SK-N-SH (cell line): ENCODE data around the gene ASGR1. TPM values are rescaled to one million over a fixed set of nuclear protein-coding genes. Genes with fewer than 3 reads are reported as not detected.

Experiments
- CTCF ChIA-PET: fragments of 300-600, 350-600 bp; formaldehyde crosslinking; extraction: SDS; loops from one replicate; lab custom pipeline; 2021; lab: Yijun Ruan, JAX
- POLR2A ChIA-PET: fragments of 350-600 bp; sonication (Branson Sonifier 250); formaldehyde crosslinking; extraction: SDS; loops from one replicate; lab custom pipeline; 2020; ENCODE audit warnings: antibody characterized with exemption, inconsistent platforms; lab: Yijun Ruan, JAX
- DNase-seq: peaks from one replicate; pipeline ENCODE4 v3.0.0; 2012
- H2AFZ ChIP-seq: fragments of 200-600 bp; sonication (generic); 2 replicates; pipeline ENCODE4 v1.8.1; 2016; ENCODE audit warnings: antibody characterized with exemption, mild to moderate bottlenecking, low read depth
- H3F3A ChIP-seq: fragments of 200-600 bp; sonication (generic); replicated peaks from 2 replicates; pipeline ENCODE3; 2016; ENCODE audit warnings: antibody characterized with exemption, mild to moderate bottlenecking; ENCODE audit not compliant: insufficient read depth
- H3K27ac ChIP-seq, 2 experiments: fragments of 200-500 bp in 1 of 2; fragments of 200-600 bp in 1 of 2; sonication (Bioruptor generic) in 1 of 2; sonication (generic), shearing (Covaris generic) in 1 of 2; 2 replicates each; pipeline versions ENCODE4 v1.5.1 to v1.6.1; 2014 to 2016; ENCODE audit warnings: low read depth in 2 of 2, inconsistent platforms in 1 of 2, low read length in 1 of 2, mild to moderate bottlenecking in 1 of 2, mixed read lengths in 1 of 2
- H3K27me3 ChIP-seq: fragments of 200-600 bp; sonication (generic), shearing (Covaris generic); 2 replicates; pipeline ENCODE4 v1.6.1; 2016; ENCODE audit warnings: mixed run types; ENCODE audit not compliant: insufficient read depth
- H3K36me3 ChIP-seq, 2 experiments: fragments of 200-500 bp in 1 of 2; fragments of 200-600 bp in 1 of 2; sonication (Bioruptor generic) in 1 of 2; sonication (generic) in 1 of 2; replicated peaks in 1 of 2; 2 replicates each; pipeline versions ENCODE3 to v1.5.1; 2014 to 2016; ENCODE audit warnings: low read length in 1 of 2, mild to moderate bottlenecking in 1 of 2; ENCODE audit not compliant: insufficient read depth in 2 of 2, control insufficient read depth in 1 of 2
- H3K4me1 ChIP-seq, 2 experiments: fragments of 200-500 bp in 1 of 2; fragments of 200-600 bp in 1 of 2; sonication (Bioruptor generic) in 1 of 2; sonication (generic), shearing (Covaris generic) in 1 of 2; 2 replicates each; pipeline versions ENCODE4 v1.5.1 to v1.6.1; 2014 to 2016; ENCODE audit warnings: low read depth in 1 of 2, low read length in 1 of 2, mixed run types in 1 of 2; ENCODE audit not compliant: insufficient read depth in 2 of 2, control insufficient read depth in 1 of 2
- H3K4me2 ChIP-seq: fragments of 200-600 bp; sonication (generic), shearing (Covaris generic); 2 replicates; pipeline ENCODE4 v1.6.1; 2017; ENCODE audit warnings: mixed run types
- H3K4me3 ChIP-seq, 2 experiments: fragments of 200-500 bp in 1 of 2; fragments of 200-600 bp in 1 of 2; sonication (Bioruptor generic) in 1 of 2; sonication (generic), shearing (Covaris generic) in 1 of 2; 2 replicates each; pipeline versions ENCODE4 v1.5.1 to v1.8.1; 2014 to 2016; ENCODE audit warnings: low read depth in 2 of 2, inconsistent platforms in 1 of 2, low read length in 1 of 2, mild to moderate bottlenecking in 1 of 2, mixed read lengths in 1 of 2, moderate library complexity in 1 of 2
- H3K79me2 ChIP-seq: fragments of 200-600 bp; sonication (generic); 2 replicates; pipeline ENCODE4 v1.8.1; 2017; ENCODE audit warnings: mild to moderate bottlenecking; ENCODE audit not compliant: insufficient read depth
- H3K9ac ChIP-seq: fragments of 200-600 bp; sonication (generic); 2 replicates; pipeline ENCODE4 v1.6.1; 2017; ENCODE audit warnings: mixed run types
- H3K9me2 ChIP-seq: fragments of 200-600 bp; sonication (generic); 2 replicates; pipeline ENCODE4 v1.6.1; 2017; ENCODE audit warnings: mixed run types
- H3K9me3 ChIP-seq: fragments of 200-600 bp; sonication (generic); 2 replicates; pipeline ENCODE4 v1.6.1; 2017; ENCODE audit warnings: mixed run types, mild to moderate bottlenecking, moderate library complexity
- H4K20me1 ChIP-seq: fragments of 200-600 bp; sonication (generic); 2 replicates; pipeline ENCODE4 v1.6.1; 2017; ENCODE audit warnings: mild to moderate bottlenecking, mixed run types; ENCODE audit not compliant: insufficient read depth
- CHD2 ChIP-seq: fragments of 150-350 bp; IDR thresholded peaks from 2 replicates; pipeline ENCODE4 v1.6.1; 2018; ENCODE audit warnings: low read length; ENCODE audit not compliant: partially characterized antibody
- ELF1 ChIP-seq: IDR thresholded peaks from 2 replicates; pipeline ENCODE4 v1.4.0; 2012
- EP300 ChIP-seq, 2 experiments: IDR thresholded peaks; 2 replicates each; pipeline versions ENCODE4 v1.4.0 to v1.6.1; 2012; ENCODE audit warnings: borderline replicate concordance in 1 of 2, low read depth in 1 of 2, low read length in 1 of 2
- FOXM1 ChIP-seq: IDR thresholded peaks from 2 replicates; pipeline ENCODE4 v1.4.0; 2012; ENCODE audit warnings: low read depth, mild to moderate bottlenecking
- GATA2 ChIP-seq: sonication (generic); formaldehyde crosslinking; IDR thresholded peaks from 2 replicates; pipeline ENCODE4 v1.5.0; 2020; ENCODE audit warnings: mild to moderate bottlenecking, missing genetic modification reagents
- JUND ChIP-seq: IDR thresholded peaks from 2 replicates; pipeline ENCODE4 v1.4.0; 2012
- MEF2A ChIP-seq: IDR thresholded peaks from 2 replicates; pipeline ENCODE4 v1.4.0; 2012; ENCODE audit warnings: low read depth, borderline replicate concordance
- MXI1 ChIP-seq: IDR thresholded peaks from 2 replicates; pipeline ENCODE4 v1.6.1; 2012; ENCODE audit warnings: mild to moderate bottlenecking, low read depth, low read length, improper control_type of control experiment
- NFIC ChIP-seq: IDR thresholded peaks from 2 replicates; pipeline ENCODE4 v1.4.0; 2012; ENCODE audit warnings: borderline replicate concordance
- POLR2AphosphoS5 ChIP-seq: IDR thresholded peaks from 2 replicates; pipeline ENCODE4 v1.6.1; 2012; ENCODE audit warnings: low read depth, low read length
- RAD21 ChIP-seq: IDR thresholded peaks from 2 replicates; pipeline ENCODE4 v1.6.1; 2012; ENCODE audit warnings: mild to moderate bottlenecking, low read length
- RFX5 ChIP-seq: IDR thresholded peaks from 2 replicates; pipeline ENCODE4 v1.6.1; 2012; ENCODE audit warnings: mild to moderate bottlenecking, improper control_type of control experiment, low read length
- SIN3A ChIP-seq: IDR thresholded peaks from 2 replicates; pipeline ENCODE4 v1.6.1; 2012; ENCODE audit warnings: low read depth, mild to moderate bottlenecking, low read length, moderate library complexity, borderline replicate concordance
- SMC3 ChIP-seq: IDR thresholded peaks from 2 replicates; pipeline ENCODE4 v1.6.1; 2012; ENCODE audit warnings: low read depth, low read length, improper control_type of control experiment
- TAF1 ChIP-seq: IDR thresholded peaks from 2 replicates; pipeline ENCODE4 v1.6.1; 2012; ENCODE audit warnings: low read depth, mild to moderate bottlenecking, low read length, moderate library complexity, borderline replicate concordance
- TEAD4 ChIP-seq: IDR thresholded peaks from 2 replicates; pipeline ENCODE4 v1.4.0; 2012; ENCODE audit warnings: mild to moderate bottlenecking, borderline replicate concordance; ENCODE audit not compliant: insufficient read depth
- YY1 ChIP-seq: IDR thresholded peaks from 2 replicates; pipeline ENCODE4 v1.4.0; 2012; ENCODE audit warnings: low read depth, mild to moderate bottlenecking
- WGBS: methylation state at CpG from one replicate; pipeline ENCODE4 v1.1.6; 2017; ENCODE audit warnings: low lambda C conversion rate; 5-methylcytosine and 5-hydroxymethylcytosine counted together
- polyA plus RNA-seq, 3 experiments: library from polyadenylated mRNA; depleted of rRNA; stranded (reverse); fragments of >200 nt; gene quantifications; 2 replicates each; pipeline ENCODE4 v1.2.3, GENCODE V29; 2012
- TF ChIP-seq, protein P1 (sequence below): IDR thresholded peaks from 2 replicates; pipeline ENCODE4 v1.4.0; 2012; ENCODE audit warnings: low read depth, borderline replicate concordance
- TF ChIP-seq, protein P2 (sequence below): IDR thresholded peaks from 2 replicates; pipeline ENCODE4 v1.6.1; 2012; ENCODE audit warnings: mild to moderate bottlenecking, low read depth, low read length, moderate library complexity
- TF ChIP-seq, protein P3 (sequence below): IDR thresholded peaks from 2 replicates; pipeline ENCODE4 v1.4.0; 2012; ENCODE audit warnings: low read depth
- TF ChIP-seq, protein P4 (sequence below): fragments of 150-350 bp; IDR thresholded peaks from 2 replicates; pipeline ENCODE4 v1.6.1; 2016; ENCODE audit warnings: mild to moderate bottlenecking, low read depth, low read length
- TF ChIP-seq, protein P5 (sequence below): fragments of 200-600 bp; sonication (generic); IDR thresholded peaks from 2 replicates; pipeline ENCODE4 v1.6.1; 2017; ENCODE audit warnings: antibody characterized with exemption, mild to moderate bottlenecking, moderate library complexity

The ASGR1 gene
- polyA plus RNA-seq, 1 of the 3 experiments (the other 2 are of a cell fraction) = 2.1 TPM

DNA sequence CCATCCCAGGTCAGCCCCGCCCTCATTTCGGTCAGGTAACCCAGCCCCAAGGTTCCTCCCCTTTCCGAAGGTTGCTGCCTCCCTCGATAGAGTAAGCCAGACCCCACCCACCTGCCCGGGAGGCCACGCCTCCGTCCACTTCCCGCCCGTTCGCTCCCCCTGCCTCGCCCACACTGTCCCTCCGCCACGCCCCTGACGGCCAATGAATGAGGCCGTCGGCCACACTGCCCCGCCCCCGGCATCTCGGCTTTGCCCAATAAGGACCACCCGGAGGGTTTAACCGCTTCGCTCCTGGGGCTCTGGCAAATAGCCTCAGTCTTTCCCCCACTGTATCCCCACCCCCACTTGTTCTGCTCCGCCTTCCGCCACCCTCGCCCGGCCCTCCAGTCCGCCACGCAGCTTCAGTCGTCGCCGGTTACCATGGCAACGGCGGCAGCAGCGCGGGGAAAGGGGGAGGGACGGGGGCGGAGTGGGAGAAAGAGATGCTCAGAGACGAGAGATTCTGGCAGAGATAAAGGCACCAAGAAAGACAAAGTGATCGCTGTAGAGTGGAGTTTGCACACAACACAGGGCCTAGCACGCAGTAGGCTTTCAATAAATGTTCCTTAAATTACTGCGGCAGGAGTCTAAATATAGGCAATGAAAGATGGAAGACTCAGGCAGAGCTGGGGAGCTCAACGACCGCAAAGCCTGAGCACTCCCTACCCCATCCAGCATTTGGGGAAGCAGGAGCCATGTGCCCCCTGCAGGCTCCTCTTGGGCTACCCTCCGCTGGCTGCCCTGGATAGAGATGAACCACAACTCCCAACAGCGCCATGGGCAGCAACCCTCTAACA lies 35.3 kb upstream of the ASGR1 start (continued):
- TF ChIP-seq, protein P1, sequence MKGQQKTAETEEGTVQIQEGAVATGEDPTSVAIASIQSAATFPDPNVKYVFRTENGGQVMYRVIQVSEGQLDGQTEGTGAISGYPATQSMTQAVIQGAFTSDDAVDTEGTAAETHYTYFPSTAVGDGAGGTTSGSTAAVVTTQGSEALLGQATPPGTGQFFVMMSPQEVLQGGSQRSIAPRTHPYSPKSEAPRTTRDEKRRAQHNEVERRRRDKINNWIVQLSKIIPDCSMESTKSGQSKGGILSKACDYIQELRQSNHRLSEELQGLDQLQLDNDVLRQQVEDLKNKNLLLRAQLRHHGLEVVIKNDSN = no peak

DNA sequence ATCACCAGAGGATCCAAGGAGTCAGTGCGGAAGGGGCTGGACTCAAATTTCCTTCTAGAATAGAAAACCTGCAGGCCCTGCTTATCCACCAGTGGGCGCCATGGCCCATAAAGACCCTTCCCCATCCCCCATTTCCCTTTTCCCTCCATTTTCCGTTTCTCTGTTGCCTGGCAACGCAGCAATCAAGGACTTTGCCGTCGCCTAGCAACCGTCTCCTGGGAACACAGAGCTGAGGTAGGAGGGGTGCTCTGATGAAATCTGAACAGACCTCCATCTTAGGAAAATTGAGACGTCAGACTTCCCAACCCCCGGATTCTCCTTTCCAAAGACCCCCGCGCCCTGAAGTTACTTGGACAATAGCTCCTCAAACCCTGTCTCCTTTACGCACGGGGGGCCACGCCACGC lies 34.7 kb upstream of the ASGR1 start:
- TF ChIP-seq TEAD4 (no peak), GATA2 (CRISPR knock-in tag) (no peak), SIN3A (0 out of 2 replicates have a peak, but pooled peaks have one; percentile 6), RAD21 (peak; percentile 58; the same call in 1 of the 2 replicates), POLR2AphosphoS5 (no peak), ELF1 (no peak), JUND (no peak), SMC3 (peak; percentile 34; the same call in 1 of the 2 replicates), RFX5 (no peak), MXI1 (peak; percentile 95), EP300 (IDR thresholded peaks at IDR 0.05; ENCODE audit: borderline replicate concordance in 1 of 2, low read depth in 1 of 2, low read length in 1 of 2) (no peak), FOXM1 (no peak), TAF1 (no peak), NFIC (no peak), MEF2A (no peak), YY1 (0 out of 2 replicates have a peak, but pooled peaks have one; percentile 3), CHD2 (peak; percentile 88)
- TF ChIP-seq, protein P2, sequence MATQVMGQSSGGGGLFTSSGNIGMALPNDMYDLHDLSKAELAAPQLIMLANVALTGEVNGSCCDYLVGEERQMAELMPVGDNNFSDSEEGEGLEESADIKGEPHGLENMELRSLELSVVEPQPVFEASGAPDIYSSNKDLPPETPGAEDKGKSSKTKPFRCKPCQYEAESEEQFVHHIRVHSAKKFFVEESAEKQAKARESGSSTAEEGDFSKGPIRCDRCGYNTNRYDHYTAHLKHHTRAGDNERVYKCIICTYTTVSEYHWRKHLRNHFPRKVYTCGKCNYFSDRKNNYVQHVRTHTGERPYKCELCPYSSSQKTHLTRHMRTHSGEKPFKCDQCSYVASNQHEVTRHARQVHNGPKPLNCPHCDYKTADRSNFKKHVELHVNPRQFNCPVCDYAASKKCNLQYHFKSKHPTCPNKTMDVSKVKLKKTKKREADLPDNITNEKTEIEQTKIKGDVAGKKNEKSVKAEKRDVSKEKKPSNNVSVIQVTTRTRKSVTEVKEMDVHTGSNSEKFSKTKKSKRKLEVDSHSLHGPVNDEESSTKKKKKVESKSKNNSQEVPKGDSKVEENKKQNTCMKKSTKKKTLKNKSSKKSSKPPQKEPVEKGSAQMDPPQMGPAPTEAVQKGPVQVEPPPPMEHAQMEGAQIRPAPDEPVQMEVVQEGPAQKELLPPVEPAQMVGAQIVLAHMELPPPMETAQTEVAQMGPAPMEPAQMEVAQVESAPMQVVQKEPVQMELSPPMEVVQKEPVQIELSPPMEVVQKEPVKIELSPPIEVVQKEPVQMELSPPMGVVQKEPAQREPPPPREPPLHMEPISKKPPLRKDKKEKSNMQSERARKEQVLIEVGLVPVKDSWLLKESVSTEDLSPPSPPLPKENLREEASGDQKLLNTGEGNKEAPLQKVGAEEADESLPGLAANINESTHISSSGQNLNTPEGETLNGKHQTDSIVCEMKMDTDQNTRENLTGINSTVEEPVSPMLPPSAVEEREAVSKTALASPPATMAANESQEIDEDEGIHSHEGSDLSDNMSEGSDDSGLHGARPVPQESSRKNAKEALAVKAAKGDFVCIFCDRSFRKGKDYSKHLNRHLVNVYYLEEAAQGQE = no peak
- TF ChIP-seq, protein P3, sequence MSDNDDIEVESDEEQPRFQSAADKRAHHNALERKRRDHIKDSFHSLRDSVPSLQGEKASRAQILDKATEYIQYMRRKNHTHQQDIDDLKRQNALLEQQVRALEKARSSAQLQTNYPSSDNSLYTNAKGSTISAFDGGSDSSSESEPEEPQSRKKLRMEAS = no peak
- TF ChIP-seq, protein P4, sequence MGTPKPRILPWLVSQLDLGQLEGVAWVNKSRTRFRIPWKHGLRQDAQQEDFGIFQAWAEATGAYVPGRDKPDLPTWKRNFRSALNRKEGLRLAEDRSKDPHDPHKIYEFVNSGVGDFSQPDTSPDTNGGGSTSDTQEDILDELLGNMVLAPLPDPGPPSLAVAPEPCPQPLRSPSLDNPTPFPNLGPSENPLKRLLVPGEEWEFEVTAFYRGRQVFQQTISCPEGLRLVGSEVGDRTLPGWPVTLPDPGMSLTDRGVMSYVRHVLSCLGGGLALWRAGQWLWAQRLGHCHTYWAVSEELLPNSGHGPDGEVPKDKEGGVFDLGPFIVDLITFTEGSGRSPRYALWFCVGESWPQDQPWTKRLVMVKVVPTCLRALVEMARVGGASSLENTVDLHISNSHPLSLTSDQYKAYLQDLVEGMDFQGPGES = no peak
- TF ChIP-seq, protein P5, sequence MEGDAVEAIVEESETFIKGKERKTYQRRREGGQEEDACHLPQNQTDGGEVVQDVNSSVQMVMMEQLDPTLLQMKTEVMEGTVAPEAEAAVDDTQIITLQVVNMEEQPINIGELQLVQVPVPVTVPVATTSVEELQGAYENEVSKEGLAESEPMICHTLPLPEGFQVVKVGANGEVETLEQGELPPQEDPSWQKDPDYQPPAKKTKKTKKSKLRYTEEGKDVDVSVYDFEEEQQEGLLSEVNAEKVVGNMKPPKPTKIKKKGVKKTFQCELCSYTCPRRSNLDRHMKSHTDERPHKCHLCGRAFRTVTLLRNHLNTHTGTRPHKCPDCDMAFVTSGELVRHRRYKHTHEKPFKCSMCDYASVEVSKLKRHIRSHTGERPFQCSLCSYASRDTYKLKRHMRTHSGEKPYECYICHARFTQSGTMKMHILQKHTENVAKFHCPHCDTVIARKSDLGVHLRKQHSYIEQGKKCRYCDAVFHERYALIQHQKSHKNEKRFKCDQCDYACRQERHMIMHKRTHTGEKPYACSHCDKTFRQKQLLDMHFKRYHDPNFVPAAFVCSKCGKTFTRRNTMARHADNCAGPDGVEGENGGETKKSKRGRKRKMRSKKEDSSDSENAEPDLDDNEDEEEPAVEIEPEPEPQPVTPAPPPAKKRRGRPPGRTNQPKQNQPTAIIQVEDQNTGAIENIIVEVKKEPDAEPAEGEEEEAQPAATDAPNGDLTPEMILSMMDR = peak; percentile 64
- peaks cover 40% of the 10 kb centered on the region for H4K20me1 ChIP-seq
- CTCF ChIA-PET = interaction anchor here (0.5 to 3.7 kb wide), 23 partner anchors 9 to 170 kb away, joined by 3 to 37 read pairs (median 5); partner anchors contain the start of genes CTDNEP1, DVL2, GABARAP and SLC16A11
- WGBS = 7% methylated on average over 15 of the region's 15 CpGs
- H3F3A ChIP-seq = peaks cover 34% of the 10 kb centered on the region
- peaks cover 64% of the 10 kb centered on the region for H3K79me2 ChIP-seq
- peaks cover 24 to 49% of the 10 kb centered on the region in 2 experiments; a peak in 3 of 4 replicates for H3K4me1 ChIP-seq
- no peaks in the 10 kb centered on the region for H3K9me3 ChIP-seq
- H3K36me3 ChIP-seq = no peaks in the 10 kb centered on the region
- H3K27me3 ChIP-seq = no peaks in the 10 kb centered on the region
- H3K4me2 ChIP-seq = peak overlapping the region; percentile 97
- peak overlapping the region; percentile 86 to 88 for H3K27ac ChIP-seq
- H2AFZ ChIP-seq = no peak overlapping the region
- H3K9ac ChIP-seq = 0 out of 2 replicates have a peak overlapping the region, but pooled peaks have one; percentile 47
- DNase-seq = peak; percentile 86
- no peaks in the 10 kb centered on the region for H3K9me2 ChIP-seq
- peak overlapping the region; percentile 56 to 64 for H3K4me3 ChIP-seq
- POLR2A ChIA-PET = interaction anchor here (0.9 to 1.7 kb wide), 5 partner anchors 11 to 201 kb away, joined by 3 to 6 read pairs (median 3); partner anchors contain the start of genes DVL2, PHF23, RNASEK and SLC16A13
